MG63 (cell line): ENCODE results near the gene PREX1. TPM values are rescaled to one million over a fixed set of nuclear protein-coding genes. Genes with fewer than 3 reads are reported as not detected.
"Not testable (repeated sequence)": the region's sequence is repeated elsewhere in the genome, so short reads cannot be mapped to it uniquely, and the experiment has no call there.

Experiments used
- DNase-seq: peaks from one replicate; pipeline ENCODE4 v3.0.0-alpha.2; 2020
- H3K27me3 ChIP-seq: fragments of 250-450 bp; sonication (Bioruptor Pico); 2 replicates; pipeline ENCODE4 v1.5.1; 2020; ENCODE audit warnings: mild to moderate bottlenecking, moderate library complexity
- H3K36me3 ChIP-seq: fragments of 250-450 bp; sonication (Bioruptor Pico); 2 replicates; pipeline ENCODE4 v1.5.1; 2020; ENCODE audit warnings: mild to moderate bottlenecking, moderate library complexity
- H3K4me3 ChIP-seq: fragments of 250-450 bp; sonication (Bioruptor Pico); 2 replicates; pipeline ENCODE4 v1.5.1; 2020; ENCODE audit warnings: mild to moderate bottlenecking, moderate library complexity
- H3K9me3 ChIP-seq: fragments of 250-450 bp; sonication (Bioruptor Pico); 2 replicates; pipeline ENCODE4 v1.5.1; 2020; ENCODE audit warnings: mild to moderate bottlenecking, moderate library complexity
- total RNA-seq: library from RNA; depleted of rRNA; stranded (reverse); fragments of >200 nt; shearing (Covaris generic); gene quantifications from 2 replicates; pipeline ENCODE4 v1.2.3, GENCODE V29; 2014; ENCODE audit warnings: low replicate concordance

The PREX1 gene
- total RNA-seq, 1 experiment from 2014 or later: 5.8 TPM

DNA sequence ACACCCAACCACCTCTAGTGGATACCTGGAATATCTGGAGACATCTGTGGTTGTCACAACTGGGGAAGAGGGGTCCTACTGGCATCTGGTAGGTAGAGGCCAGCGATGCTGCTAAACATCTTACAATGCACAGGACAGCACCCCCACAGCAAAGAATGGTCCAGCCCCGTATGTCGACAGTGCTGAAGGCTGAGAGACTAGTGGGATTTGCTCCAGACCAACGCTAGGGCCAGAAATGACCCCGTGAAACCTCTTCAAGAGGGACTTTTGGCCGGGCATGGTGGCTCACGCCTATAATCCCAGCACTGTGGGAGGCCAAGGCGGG lies 7.2 kb downstream of the PREX1 start:
- no peak for DNase-seq
- peaks cover 2% of the 10 kb centered on the region; the same call in 1 of the 2 replicates for H3K9me3 ChIP-seq

DNA sequence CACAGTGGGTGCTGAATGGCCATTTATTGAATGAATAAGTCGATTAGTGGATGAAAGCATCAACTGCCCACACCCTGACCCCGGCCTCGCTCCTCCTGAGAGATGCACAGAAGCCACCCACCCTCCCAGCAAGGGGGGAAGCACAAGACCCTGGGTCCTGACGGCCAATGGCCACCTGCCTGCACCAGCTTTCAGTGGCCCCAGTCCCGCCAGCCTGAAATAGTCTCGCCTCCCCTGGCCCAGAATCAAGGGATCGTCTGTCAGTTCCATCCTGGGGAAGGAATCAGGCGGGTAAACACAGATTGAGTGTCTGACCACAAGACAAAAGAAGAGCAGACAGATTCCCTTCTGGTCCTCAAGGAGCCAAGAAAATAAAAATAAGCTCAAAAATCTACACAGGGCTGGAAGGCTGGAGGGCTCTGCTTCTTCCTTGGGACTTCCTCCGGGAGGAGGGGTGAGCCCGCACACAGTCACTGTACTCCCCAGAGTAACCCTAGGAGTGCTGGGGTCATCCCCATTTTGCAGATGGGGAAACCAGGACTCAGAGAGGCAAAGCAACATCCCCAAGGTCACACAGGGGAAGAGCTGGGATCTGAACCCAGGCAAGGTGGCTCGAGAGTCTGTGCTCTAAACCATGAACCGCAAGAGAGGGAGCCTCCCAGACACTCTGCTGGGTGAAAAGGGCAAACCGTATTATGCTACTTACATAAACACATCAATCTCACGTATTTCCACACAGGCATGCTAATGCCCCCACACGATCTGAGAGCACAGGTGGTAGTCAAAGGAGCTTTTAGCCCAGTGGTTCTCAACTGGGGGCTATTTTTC lies 7.8 kb downstream of the PREX1 start:
- no peaks in the 10 kb centered on the region for H3K27me3 ChIP-seq
- no peak for DNase-seq
- no peak overlapping the region for H3K4me3 ChIP-seq
- no peaks in the 10 kb centered on the region; the same call in 1 of the 2 replicates for H3K36me3 ChIP-seq
- H3K9me3 ChIP-seq: peaks cover 2% of the 10 kb centered on the region; the same call in 1 of the 2 replicates

More for the DNA sequence above, 7.2 kb downstream of the PREX1 start:
- no peaks in the 10 kb centered on the region for H3K27me3 ChIP-seq
- H3K36me3 ChIP-seq: no peaks in the 10 kb centered on the region; the same call in 1 of the 2 replicates
- no peak overlapping the region for H3K4me3 ChIP-seq

DNA sequence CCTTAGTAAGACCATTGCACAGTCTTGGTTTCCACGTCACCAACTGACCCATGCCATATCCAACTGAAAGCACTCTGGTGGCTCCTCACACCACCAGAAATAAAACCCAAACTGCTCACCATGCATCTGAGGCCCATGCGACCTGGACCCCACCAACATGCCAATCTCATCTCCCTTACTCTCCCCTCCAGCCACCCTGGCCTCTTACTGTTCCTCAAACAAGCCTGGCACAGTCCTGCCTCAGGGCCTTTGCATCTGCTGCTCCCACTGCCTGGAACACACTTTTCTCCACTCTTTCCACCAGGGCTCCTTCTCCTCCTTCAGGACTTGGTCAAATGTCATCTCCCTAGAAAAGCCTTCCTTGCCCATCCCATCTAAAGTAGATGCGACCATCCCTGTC lies 8.7 kb downstream of the PREX1 start:
- no peaks in the 10 kb centered on the region for H3K27me3 ChIP-seq
- H3K9me3 ChIP-seq: 0 out of 2 replicates have a peak, but pooled peaks cover 2% of the 10 kb centered on the region
- no peak overlapping the region for H3K4me3 ChIP-seq
- no peak for DNase-seq
- H3K36me3 ChIP-seq: no peaks in the 10 kb centered on the region

DNA sequence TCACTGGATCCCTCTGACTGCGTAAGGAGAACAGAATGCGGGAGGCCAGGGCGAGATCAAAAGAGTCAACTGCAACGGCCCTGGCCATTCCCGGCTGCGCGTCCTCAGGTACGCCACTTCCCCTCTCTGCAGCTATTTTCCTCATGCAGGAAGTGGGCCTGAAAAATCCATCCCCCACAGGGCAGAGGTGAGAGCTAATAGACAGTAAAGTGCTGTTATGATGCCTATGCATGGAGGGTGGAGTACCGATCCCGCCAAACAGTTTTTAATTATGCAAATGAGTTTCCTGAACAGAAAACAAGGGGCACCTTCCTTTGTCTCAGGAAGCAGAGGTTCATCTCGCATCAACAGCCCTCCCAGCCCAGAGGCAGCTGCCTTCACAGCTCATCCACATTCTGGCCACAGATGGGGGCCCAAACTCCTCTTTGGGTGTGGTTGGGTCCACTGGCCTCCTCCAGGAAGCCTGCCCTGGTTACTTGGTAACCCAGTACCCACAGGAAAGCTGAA lies 9.3 kb downstream of the PREX1 start:
- H3K4me3 ChIP-seq: no peak overlapping the region
- 0 out of 2 replicates have a peak, but pooled peaks cover 2% of the 10 kb centered on the region for H3K9me3 ChIP-seq
- DNase-seq: no peak
- H3K36me3 ChIP-seq: no peaks in the 10 kb centered on the region
- no peaks in the 10 kb centered on the region for H3K27me3 ChIP-seq

DNA sequence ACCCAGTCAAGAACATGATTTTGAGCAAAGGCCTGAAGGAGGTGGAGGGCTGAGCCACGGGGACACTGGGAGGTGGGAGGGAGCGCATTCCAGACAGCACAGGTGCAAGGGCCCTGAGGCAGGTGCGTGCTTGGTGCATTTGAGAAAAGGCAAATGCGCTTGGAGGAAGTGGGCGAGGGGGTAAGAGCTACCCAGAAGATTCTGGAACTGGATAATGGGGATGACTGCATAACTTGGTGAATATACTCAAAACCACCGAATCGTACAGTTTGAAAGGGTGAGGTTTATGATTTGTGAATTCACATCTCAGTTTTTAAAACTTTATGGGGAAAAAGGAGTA lies 9.8 kb downstream of the PREX1 start:
- H3K27me3 ChIP-seq: no peaks in the 10 kb centered on the region
- 0 out of 2 replicates have a peak, but pooled peaks cover 2% of the 10 kb centered on the region for H3K9me3 ChIP-seq
- no peak for DNase-seq
- H3K36me3 ChIP-seq: no peaks in the 10 kb centered on the region
- no peak overlapping the region for H3K4me3 ChIP-seq

DNA sequence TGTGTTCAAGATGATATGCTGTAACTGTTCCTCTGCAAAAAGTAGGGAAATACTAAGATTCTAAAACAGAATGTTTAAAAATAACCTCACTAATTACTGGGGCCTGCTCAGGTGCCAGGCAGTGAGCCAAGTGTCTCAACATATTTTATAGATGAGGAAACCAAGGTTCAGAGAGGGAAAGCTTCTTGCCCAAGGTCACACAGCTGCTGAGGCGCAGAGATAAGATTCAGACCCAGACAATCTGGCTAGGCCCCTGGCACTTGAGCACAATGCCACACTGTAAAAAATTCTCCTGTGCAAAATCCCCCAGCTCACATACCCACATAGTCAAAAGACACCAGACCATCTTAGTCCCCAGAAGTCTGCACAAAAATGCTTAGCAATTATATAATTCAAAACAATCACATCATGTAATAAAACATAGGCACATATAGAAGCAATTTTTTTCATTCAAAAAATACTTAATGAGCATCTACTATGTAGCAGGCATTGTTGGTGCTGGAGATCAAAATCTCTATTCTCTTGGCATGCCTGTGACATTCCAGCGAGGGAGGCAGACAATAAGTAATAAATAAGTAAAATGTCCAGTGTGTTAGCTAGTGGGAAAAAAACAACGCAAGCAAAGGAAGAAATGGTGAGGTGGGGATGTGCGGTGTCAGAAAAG lies 10.3 kb downstream of the PREX1 start:
- no peaks in the 10 kb centered on the region for H3K27me3 ChIP-seq
- H3K9me3 ChIP-seq: 0 out of 2 replicates have a peak, but pooled peaks cover 2% of the 10 kb centered on the region
- H3K4me3 ChIP-seq: no peak overlapping the region
- DNase-seq: no peak
- H3K36me3 ChIP-seq: no peaks in the 10 kb centered on the region

DNA sequence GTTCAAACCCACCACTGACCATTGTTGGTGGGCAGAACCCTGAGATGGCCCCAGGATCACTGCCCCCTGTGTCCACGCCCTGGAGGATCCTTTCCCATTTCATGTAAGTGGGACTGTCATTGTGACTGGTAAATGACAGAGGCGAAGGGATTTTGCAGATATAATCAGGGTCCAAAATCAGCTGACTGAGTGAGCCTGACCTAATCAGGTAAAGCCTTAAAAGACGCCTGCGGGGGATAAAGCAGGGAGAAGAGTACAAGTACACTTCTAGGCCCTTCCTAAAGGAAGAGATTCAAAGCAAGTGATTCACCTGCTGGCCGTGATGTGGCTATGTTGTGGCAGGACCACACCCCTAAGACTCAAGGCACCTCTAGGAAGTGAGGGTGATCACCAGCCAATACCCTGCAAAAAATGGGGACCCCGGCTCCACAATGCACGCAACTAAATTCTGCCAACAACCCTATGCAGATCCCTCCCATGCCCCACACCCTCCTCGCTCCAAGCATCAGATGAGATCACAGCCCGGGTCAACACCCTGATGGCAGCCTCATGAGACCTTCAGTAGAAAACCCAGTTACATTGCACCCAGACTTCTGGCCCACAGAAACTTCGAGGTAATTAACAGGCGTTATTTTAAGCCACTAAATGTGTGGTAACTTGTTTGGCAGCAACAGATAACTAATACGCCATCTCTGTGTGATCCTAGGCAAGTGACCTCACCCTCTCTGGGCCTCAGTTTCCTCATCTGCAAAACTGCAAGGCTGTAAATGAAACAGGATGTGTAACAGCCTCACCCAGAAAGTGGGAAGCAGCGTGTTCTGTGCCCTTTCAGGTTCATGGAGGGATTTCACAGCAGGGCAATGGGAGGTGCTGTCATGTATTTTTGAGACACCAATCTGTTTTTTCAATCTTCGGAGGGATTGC lies 11.3 kb downstream of the PREX1 start:
- H3K4me3 ChIP-seq: no peak overlapping the region
- no peaks in the 10 kb centered on the region for H3K27me3 ChIP-seq
- no peaks in the 10 kb centered on the region for H3K36me3 ChIP-seq
- H3K9me3 ChIP-seq: 0 out of 2 replicates have a peak, but pooled peaks cover 2% of the 10 kb centered on the region
- DNase-seq: no peak

DNA sequence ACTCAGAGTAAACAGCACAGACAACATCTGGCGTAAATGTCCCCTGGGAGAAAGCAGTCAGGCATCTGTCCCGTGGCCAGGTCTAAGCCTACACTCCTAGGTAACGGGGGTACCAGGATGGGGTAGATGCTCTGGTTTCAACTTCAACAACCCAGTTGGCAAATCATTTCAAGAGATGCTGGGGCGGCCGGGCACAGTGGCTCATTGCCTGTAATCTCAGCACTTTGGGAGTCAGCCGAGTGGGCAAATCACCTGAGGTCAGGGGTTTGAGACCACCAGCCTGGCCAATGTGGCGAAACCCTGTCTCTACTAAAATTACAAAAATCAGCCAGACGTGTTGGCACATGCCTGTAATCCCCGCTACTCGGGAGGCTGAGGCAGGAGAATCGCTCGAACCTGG lies 12.3 kb downstream of the PREX1 start:
- Histone ChIP-seq H3K9me3 (0 out of 2 replicates have a peak, but pooled peaks cover 2% of the 10 kb centered on the region), H3K4me3 (no peak overlapping the region), H3K36me3 (no peaks in the 10 kb centered on the region), H3K27me3 (no peaks in the 10 kb centered on the region)
- no peak for DNase-seq

DNA sequence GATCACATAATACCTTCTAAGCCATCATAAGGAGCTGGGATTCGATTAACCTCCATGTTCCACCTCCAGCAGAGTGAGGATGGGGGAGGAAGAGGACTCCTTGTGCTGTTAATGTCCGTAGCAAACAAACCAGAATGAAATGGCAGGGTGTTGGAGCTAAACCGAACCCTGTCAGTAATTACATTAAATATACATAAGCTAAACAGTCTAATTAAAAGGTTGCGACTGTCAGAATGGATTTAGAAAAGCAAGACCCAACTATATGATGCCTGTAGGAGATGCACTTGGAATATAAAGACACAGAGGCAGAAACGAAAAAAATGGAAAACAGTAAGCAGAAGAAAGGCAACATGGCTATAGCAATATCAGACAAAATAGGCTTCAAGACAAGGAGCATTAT lies 13.2 kb downstream of the PREX1 start:
- Histone ChIP-seq H3K27me3 (no peaks in the 10 kb centered on the region), H3K4me3 (no peak overlapping the region), H3K36me3 (no peaks in the 10 kb centered on the region), H3K9me3 (0 out of 2 replicates have a peak, but pooled peaks cover 2% of the 10 kb centered on the region)
- DNase-seq: no peak

DNA sequence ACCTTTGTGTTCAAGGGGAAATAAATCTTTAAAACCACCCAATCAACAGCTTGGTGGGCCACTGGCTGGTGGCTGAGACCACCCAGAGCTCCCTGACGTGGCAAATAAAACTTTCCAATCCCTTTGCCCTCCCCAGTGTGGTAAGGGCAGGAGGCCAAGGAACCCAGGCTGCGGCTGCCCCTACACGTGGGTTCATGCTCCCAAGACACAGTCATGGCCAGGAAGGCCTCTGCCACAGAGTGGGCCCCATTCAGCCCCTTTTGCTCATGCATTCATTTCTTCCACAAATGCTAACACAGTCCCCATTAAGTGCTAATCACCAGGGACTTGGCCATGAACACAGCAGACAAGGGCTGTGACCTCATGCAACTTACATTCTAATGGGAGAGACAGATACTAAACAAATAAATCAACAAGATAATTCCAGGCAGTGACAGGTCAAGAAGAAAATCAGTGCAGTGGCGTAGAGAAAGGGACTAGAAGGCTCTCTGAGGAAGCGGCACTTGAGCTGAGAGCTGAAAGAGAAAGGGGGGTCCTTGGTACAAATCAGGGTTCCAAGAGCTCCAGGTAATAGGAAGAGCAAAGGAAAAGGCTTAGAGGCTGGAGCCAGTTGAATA lies 13.8 kb downstream of the PREX1 start:
- Histone ChIP-seq H3K4me3 (no peak overlapping the region), H3K36me3 (no peaks in the 10 kb centered on the region), H3K27me3 (no peaks in the 10 kb centered on the region), H3K9me3 (0 out of 2 replicates have a peak, but pooled peaks cover 2% of the 10 kb centered on the region)
- DNase-seq: no peak

DNA sequence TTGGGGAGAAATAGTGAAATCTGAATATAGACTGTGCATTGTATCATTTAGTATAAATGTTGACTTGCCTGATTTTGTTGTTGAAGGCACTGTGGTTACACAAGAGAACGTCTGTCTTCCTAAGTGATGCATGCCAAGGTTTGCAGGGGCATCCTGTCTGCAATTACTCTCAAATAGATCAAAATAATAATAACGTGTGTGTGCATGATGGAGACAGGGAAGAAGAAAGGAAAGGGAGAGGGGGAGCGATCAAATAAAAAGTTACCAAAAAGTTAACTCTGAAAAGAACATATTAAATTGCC lies 14.4 kb downstream of the PREX1 start:
- Histone ChIP-seq H3K4me3 (no peak overlapping the region), H3K9me3 (peaks cover 5% of the 10 kb centered on the region; the same call in 1 of the 2 replicates), H3K27me3 (no peaks in the 10 kb centered on the region), H3K36me3 (no peaks in the 10 kb centered on the region)
- DNase-seq: no peak

DNA sequence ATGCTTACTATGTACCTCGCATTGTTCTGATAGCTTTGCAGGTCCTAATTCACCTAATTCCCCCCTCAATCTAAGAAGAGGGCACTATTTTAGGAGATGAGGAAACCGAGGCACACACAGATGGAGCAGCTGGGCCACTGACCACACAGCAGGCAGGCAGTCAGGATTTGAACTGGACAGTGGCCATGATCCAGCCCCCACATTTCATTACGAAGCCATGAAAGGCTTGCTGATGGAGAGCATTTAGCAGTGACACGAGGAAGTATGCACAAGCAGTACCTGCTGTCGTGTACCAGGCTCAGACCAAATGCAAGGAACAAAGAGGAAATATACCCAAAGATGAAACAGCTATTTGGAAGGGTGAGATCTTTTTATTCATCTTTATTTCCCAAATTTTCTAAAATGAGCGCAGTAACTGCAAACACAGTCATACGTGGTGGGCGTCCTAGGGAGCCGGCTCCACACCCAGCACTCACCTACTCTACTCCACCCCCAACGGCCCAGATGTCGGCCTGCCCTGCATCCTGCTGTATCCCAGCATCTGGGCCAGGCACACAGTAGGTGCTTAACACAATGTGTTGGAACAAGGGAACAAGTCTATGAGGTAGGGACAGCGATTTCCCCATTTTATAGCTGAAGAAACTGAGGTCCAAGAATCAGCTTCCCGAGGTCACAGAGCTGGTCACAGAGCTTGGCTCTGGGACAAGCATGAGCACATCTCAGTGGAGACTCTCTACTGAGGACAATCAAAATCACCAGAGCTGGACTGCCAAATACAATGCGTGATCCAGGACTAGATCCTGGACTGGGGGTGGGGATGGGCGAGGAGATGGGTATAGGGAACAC lies 15.0 kb downstream of the PREX1 start:
- no peak for DNase-seq
- Histone ChIP-seq H3K9me3 (peaks cover 6% of the 10 kb centered on the region; the same call in 1 of the 2 replicates), H3K4me3 (no peak overlapping the region), H3K27me3 (no peaks in the 10 kb centered on the region), H3K36me3 (no peaks in the 10 kb centered on the region)

DNA sequence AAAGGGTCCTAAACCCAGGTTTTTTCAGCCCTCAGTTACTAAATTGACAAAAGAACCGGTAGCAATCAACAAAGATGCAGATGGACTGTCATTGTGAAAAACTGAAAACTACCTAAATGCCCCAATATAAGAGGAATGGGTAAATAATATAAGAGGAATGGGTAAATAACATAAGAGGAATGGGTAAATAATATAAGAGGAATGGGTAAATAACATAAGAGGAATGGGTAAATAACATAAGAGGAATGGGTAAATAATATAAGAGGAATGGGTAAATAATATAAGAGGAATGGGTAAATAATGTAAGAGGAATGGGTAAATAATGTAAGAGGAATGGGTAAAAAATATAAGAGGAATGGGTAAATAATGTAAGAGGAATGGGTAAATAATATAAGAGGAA lies 15.7 kb downstream of the PREX1 start:
- not testable (repeated sequence) for H3K4me3 ChIP-seq, H3K27me3 ChIP-seq, H3K36me3 ChIP-seq, DNase-seq
- peaks cover 13% of the 10 kb centered on the region for H3K9me3 ChIP-seq

DNA sequence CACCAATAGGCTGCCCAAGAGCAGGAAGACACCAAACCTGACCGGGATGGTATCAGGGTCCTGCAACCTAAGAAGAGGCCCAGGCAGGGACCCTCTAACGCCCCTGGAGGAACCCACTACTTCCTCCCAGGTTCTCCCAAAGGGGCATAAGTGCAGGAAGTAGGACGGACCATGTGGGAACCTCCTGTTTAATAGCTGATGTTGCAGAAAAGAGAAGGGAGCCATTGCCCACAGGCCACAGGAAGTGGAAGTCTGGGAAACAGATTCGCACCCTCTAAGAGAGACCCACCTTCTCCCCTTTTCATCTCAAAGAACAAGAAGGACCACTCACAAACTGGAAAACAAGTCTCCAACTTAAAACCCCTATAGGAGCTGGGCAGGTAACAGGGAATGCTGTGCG lies 18.1 kb downstream of the PREX1 start:
- Histone ChIP-seq H3K27me3 (no peaks in the 10 kb centered on the region), H3K9me3 (peaks cover 20% of the 10 kb centered on the region), H3K36me3 (no peaks in the 10 kb centered on the region), H3K4me3 (no peak overlapping the region)
- no peak for DNase-seq

DNA sequence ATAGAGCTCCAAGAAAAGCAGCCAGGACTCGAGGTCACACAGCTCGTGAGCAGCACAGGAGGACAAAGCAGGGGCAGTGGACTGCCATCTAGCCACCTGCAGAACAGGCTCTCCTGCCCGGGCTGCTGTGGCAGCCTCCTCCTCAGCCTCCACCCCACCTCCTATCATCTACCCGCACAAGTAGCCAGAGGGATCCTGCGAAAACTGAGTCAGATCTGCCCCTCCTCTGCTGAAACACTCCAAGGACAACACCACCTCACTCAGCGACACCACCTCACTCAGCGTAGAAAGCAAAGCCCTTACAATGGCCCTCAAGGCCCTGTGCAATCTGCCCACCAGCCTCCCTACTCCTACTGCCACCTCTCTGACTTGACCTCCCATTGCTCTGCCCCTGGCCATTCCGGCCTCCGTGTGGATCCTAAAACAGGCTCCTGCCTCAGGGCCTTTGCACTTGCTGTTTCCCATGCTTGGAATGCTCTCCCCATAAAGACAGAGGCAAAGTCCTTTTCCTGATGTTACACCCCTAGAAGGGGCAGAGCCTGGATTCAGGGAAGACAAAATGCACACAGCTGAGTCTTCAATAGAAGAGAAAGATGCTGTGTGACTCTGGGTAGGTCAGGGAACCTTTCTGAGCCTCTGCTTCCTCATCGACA lies 19.3 kb downstream of the PREX1 start:
- DNase-seq: no peak
- Histone ChIP-seq H3K9me3 (peaks cover 18% of the 10 kb centered on the region), H3K4me3 (no peak overlapping the region), H3K36me3 (no peaks in the 10 kb centered on the region), H3K27me3 (no peaks in the 10 kb centered on the region)
